HCT116 (cell line): Measurements from ENCODE around the gene DTNB.

Experiments
- EZH2 ChIP-seq: fragments of 200-600 bp; sonication (generic); IDR thresholded peaks from 2 replicates; pipeline ENCODE4 v1.6.1; 2017; ENCODE audit warnings: antibody characterized with exemption, mixed run types
- POLR2AphosphoS5 ChIP-seq: IDR thresholded peaks from 2 replicates; pipeline ENCODE4 v1.6.1; 2011; ENCODE audit warnings: mild to moderate bottlenecking, low read depth, low read length, moderate library complexity
- SP1 ChIP-seq: IDR thresholded peaks from 2 replicates; pipeline ENCODE4 v1.6.1; 2012; ENCODE audit warnings: low read depth
- TF ChIP-seq, protein P1 (sequence below), 3 experiments: fragments of 200-600 bp in 1 of 3; sonication (generic) in 1 of 3; IDR thresholded peaks in 2 of 3; conservative IDR thresholded peaks in 1 of 3; 2 replicates each; pipeline ENCODE4 v1.5.1; 2012 to 2017; ENCODE audit warnings: low read depth in 2 of 3, low read length in 2 of 3, antibody characterized with exemption in 1 of 3, borderline replicate concordance in 1 of 3, control low read depth in 1 of 3, mild to moderate bottlenecking in 1 of 3, mixed read lengths in 1 of 3, mixed run types in 1 of 3, moderate library complexity in 1 of 3; ENCODE audit not compliant: insufficient read depth in 1 of 3
- TF ChIP-seq, protein P2 (sequence below): IDR thresholded peaks from 2 replicates; pipeline ENCODE4 v1.6.1; 2012

GRCh38 chr2:25462021-25462420, 211.4 kb downstream of the DTNB start:
- TF ChIP-seq, protein P1, sequence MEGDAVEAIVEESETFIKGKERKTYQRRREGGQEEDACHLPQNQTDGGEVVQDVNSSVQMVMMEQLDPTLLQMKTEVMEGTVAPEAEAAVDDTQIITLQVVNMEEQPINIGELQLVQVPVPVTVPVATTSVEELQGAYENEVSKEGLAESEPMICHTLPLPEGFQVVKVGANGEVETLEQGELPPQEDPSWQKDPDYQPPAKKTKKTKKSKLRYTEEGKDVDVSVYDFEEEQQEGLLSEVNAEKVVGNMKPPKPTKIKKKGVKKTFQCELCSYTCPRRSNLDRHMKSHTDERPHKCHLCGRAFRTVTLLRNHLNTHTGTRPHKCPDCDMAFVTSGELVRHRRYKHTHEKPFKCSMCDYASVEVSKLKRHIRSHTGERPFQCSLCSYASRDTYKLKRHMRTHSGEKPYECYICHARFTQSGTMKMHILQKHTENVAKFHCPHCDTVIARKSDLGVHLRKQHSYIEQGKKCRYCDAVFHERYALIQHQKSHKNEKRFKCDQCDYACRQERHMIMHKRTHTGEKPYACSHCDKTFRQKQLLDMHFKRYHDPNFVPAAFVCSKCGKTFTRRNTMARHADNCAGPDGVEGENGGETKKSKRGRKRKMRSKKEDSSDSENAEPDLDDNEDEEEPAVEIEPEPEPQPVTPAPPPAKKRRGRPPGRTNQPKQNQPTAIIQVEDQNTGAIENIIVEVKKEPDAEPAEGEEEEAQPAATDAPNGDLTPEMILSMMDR (IDR thresholded peaks at IDR 0.05 in 2 of 3, conservative IDR thresholded peaks at IDR 0.05 in 1 of 3; ENCODE audit: borderline replicate concordance in 1 of 3, insufficient read depth in 1 of 3, low read depth in 2 of 3, low read length in 2 of 3): no peak
- TF ChIP-seq, protein P2, sequence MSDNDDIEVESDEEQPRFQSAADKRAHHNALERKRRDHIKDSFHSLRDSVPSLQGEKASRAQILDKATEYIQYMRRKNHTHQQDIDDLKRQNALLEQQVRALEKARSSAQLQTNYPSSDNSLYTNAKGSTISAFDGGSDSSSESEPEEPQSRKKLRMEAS: no peak
- TF ChIP-seq POLR2AphosphoS5: no peak
- TF ChIP-seq SP1: no peak
- TF ChIP-seq EZH2: no peak
